ENCODE data around the gene FAM149A.

Gene FAM149A

DNA sequence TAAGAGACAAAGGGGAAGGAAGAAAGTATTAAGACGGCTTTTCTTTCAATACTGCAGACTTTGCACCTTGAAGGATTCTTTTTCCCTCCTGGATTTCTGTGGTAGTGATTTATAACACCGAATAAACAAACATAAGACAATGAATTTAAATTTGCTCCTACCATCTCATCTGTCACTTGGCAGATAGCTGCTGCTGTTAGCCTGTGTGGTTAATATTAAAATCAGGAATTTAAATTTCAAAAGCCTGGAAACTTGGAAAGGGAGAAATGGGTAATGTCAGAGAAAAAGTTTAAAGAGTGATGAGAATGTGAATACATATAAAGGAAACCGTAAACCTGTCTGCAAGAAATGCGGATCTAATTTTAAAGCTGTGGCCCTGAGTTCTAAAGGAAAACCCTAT lies 3.4 kb downstream of the FAM149A start:
- DNase-seq: no peak

GRCh38 chr4:186108391-186108790 lies 3.9 kb downstream of the FAM149A start:
- DNase-seq: no peak

GRCh38 chr4:186109245-186109644 lies 4.7 kb downstream of the FAM149A start:
- no peak for DNase-seq

- DNase-seq: no peak
Observed at GRCh38 chr4:186116697-186117096, 12.2 kb downstream of the FAM149A start.

- no peak for DNase-seq
Observed at GRCh38 chr4:186118582-186118981, 14.1 kb downstream of the FAM149A start.

DNA sequence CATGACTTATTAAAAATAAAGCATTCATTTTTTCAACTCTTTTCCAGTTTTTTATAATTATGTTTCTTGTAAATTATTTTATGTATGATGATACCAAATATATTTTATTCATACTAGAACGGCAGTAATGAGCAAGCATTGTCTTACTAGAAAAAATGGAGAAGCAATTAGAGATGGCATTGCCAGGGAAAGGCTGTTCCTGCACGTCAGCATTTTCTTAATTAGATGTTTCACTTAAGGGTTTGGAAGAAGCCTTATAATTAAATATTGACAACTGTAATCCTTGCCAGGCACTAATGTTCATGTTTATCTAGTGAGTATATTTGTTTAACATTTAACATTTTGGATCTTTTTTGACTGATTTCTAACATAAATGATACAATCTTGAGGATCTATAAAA lies 16.6 kb downstream of the FAM149A start:
- DNase-seq: no peak

GRCh38 chr4:186128842-186129241 lies 24.3 kb downstream of the FAM149A start:
- no peak for DNase-seq

- DNase-seq: no peak
Observed at GRCh38 chr4:186131935-186132334, 27.4 kb downstream of the FAM149A start.

- no peak for DNase-seq
Observed at GRCh38 chr4:186132577-186133242, 28.2 kb downstream of the FAM149A start.

DNA sequence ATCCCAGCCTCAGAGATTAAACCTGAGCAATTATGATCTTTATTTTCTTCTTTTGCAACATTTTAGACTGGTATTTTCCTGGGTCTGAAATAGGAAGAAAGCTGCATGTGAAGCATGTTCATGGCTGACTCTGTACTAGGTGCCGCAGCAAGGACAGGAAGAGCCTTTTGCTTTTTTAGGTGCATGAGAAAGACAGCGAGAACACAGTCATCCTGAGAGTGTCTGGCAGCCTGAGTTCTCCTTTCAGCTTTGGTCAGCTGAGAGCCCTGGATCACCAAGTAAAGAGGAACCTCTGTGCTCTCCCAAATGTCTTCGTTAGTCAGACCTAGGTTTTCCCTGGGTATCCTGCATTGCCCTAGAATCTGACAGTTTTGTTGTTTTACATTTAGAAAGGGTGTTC lies 29.8 kb downstream of the FAM149A start:
- DNase-seq: no peak

- no peak for DNase-seq
Observed at GRCh38 chr4:186134861-186135260, 30.4 kb downstream of the FAM149A start.

DNA sequence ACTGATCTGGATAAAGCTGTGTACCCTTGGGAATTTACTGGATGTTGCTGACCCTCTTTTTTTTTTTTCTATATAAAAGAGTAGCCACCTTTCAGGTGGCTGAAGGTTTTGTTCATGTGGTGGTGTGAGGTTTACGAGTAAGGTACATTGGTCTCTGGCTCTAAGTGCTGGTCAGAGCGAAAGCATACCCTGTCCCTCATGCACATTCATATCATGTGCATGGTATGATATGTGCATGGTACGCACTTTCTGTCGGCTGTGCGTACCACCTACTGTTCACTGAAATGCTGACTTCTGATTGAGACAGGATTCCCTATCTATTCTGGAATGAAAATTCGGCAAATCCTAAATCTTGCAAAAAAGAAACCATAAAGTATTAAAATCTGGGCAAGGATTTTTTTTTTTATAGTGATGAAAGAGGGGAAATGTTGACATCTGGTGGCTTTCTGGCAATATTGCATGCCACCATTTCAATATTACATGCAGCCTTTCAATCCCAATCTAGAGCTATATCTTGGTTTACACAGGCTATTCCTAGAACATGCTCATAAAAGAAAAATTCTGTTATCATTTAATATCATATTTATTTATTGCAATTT lies 32.8 kb downstream of the FAM149A start:
- DNase-seq: peak; percentile 15

DNA sequence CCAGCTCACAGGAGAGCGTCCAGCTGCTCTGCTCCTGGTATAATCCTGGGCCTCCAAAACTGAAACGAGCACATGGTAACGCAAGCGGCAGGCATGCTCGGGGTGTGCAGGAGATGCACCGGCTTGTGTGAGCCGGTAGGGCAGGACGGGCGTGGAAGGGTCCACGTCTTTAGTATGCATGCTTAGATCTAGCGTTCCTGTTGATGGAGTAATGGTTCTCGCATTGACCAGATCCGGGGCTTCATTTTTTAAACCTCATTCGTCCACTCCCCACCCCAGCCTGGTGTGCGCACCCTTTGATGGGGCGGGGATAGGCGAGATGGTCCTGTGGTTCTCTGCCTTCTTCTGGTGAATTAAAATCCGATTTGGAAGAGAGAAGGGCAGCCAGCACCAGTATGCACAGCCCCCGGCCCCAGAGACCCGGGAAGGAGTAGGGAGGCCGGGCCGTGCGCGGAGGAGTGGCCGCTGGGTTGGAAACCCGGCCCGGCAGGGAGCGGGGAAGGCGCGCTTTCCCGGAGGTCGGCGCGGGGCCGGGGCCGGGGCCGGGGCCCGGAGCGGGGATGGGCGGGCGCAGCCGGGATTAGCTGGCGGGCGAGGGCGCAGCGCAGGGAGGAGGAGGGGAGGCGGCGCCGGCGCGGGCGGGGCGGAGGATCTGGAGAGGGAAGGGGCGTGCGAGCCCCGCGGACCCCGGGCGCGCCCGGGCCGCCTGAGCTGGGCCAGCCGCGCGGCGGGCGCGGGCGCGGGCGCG lies 39.9 kb downstream of the FAM149A start:
- no peak for DNase-seq

DNA sequence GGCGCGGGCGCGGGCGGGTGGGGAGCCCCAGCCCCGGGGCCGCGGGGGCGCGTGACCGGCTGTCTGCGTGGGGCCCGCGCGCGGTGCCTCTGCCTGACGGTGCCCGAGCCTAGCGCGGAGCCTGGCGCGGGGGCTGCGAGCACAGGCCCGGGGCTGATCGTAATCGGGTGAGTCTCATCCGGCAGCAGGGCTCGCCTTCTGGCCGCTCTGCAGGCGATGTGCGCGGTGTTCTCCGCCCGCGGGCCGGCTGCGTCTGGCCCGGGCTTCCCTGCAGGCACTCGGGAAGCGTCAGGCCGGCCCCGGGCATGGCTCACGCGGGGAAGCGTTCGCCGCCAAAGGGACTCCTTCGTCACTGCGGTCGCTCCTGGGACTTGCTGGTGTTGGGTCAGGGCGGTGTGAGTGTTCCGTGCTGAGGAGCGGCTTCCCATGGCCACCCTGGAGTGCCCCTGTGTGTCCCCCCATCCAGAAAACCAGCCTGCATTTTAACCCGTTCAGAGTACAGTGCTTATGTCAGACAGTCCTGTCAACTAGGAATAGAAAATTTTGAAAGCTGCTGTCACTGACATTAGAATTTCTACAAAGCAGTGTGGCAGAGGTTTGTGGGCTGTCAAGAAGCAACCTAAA lies 40.6 kb downstream of the FAM149A start:
- DNase-seq: no peak

DNA sequence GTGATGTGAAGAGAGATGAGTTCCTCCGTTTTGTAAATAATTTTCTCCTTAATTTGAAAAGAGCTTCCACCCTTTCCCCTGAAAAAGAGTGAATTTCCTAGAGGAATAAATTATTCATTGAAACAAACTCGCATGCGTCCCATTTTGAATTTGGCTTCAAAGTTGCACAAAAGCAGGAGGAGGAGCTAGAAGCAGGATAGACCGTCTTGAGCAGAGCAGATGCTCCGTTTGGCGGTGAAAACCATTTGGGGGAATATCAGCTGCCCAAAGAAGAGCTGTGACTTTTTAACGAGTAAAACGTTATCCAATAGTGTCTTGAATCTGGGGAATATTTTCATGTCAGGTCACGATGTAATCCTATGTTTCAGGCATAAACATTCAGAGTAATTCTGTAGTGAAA lies 42.0 kb downstream of the FAM149A start:
- DNase-seq: no peak

DNA sequence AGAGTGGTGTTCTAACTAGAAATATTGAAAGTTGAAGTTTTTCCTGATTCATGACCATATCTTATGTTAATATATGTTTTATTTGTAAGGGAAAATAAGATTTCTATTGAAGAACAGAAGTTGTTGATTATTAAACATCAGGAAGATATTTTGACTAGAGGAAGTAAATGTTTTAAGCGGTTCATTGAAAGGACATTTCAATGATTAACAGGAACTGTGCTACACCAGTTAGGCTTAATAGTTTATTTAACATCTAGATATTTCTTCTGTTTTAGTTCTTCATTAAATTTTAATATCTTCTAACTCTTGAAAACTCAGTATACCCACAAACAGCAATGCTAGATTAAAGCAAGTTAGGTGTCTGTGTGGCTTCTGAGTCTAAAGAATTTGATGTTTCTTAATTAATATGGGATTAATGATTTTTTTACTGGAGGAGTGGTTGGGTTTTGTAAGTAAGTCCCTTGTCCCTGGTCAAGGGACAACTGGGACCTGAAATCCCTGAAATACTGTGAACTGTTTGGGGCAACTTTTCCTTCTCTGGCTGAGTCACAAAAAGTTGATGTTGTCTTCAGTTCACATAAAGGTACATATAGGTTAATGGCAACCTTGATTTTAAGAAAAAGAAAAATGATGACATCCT lies 44.0 kb downstream of the FAM149A start:
- no peak for DNase-seq

DNA sequence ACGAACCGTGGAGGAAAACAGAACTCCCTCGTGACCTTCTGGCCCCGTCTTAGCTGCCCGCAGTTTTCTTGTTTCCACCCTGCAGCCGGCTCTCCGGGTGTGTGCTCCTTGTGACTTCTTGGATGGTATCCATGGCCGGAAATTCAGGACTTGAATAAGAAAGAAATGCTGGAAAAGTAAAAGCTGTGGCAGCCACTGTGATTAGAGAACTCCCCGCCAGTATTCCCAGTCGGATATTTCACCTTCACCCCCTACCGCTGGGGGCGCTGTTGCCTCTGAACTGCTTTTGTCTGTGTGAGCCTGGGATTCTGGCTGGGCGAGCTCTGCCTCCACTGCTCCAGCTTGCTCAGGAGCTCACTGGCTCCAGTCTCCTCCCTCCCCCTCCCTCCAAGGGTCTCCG lies 45.4 kb downstream of the FAM149A start:
- DNase-seq: no peak

- DNase-seq: no peak
Observed at GRCh38 chr4:186150926-186151325, 46.4 kb downstream of the FAM149A start.

GRCh38 chr4:186151499-186151898 lies 47.0 kb downstream of the FAM149A start:
- no peak for DNase-seq

GRCh38 chr4:186158021-186158813 lies 53.7 kb downstream of the FAM149A start:
- DNase-seq: no peak

- DNase-seq: no peak
Observed at GRCh38 chr4:186158966-186159365, 54.5 kb downstream of the FAM149A start.

DNA sequence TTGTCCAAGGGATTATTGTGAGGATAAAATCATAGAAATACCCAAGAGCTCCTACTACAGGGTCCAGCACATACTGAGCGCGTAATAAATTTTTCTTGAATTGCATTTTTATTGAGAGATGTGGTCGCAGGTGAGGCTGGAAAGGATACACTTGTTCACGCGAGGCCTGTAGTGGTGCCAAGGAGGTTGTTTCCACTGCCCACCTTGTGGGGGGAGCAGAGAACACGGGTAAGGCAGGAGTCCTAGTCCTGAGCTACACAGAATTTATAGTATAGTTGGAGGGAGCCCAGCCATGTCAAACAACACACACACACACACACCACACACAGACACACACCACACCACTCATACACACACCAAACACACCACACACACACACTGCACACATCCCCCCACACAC lies 55.1 kb downstream of the FAM149A start:
- no peak for DNase-seq

- DNase-seq: peak; percentile 54
Observed at GRCh38 chr4:186161138-186161537, 56.6 kb downstream of the FAM149A start.
